MM.1S (cell line): ENCODE measurements around the gene PCDH1.

ENCODE experiments used
- CTCF ChIP-seq: fragments of 300-600 bp; sonication (generic); IDR thresholded peaks from 2 replicates; pipeline ENCODE4 v1.5.1; 2016; ENCODE audit warnings: antibody characterized with exemption, low read length, mixed read lengths
- EZH2 ChIP-seq: fragments of 300-600 bp; sonication (generic); optimal IDR thresholded peaks from 2 replicates; pipeline ENCODE3; 2017; ENCODE audit warnings: low read depth, mild to moderate bottlenecking, antibody characterized with exemption, low read length, mixed read lengths
- EZH2phosphoT487 ChIP-seq: fragments of 300-600 bp; sonication (generic); IDR thresholded peaks from 2 replicates; pipeline ENCODE4 v1.6.1; 2018; ENCODE audit warnings: antibody characterized with exemption, low read length

- TF ChIP-seq CTCF (peak; percentile 9; the same call in 1 of the 2 replicates), EZH2 (no peak), EZH2phosphoT487 (no peak)
Measured at GRCh38 chr5:141915881-141916336, 37.7 kb upstream of the PCDH1 start.
